Vagina (tissue), 2 donors: ENCODE data around the gene EMILIN1. TPM values are rescaled to one million over a fixed set of nuclear protein-coding genes. Genes with fewer than 3 reads are reported as not detected.

Experiments
- DNase-seq, 2 donors: peaks; one replicate each; pipeline ENCODE4 v3.0.0-alpha.2; 2017; ENCODE audit errors: extremely low spot score in 2 of 2
- H3K27ac ChIP-seq: fragments of 200-600 bp; sonication (generic); one replicate; pipeline ENCODE4 v1.5.1; 2019
- H3K27me3 ChIP-seq: fragments of 200-600 bp; sonication (generic); one replicate; pipeline ENCODE4 v1.5.1; 2019
- H3K36me3 ChIP-seq, 2 donors: fragments of 200-600 bp; sonication (generic); one replicate each; pipeline ENCODE4 v1.5.1; 2017 to 2019
- H3K4me1 ChIP-seq: fragments of 200-600 bp; sonication (generic); one replicate; pipeline ENCODE4 v1.5.1; 2019
- H3K4me3 ChIP-seq, 2 donors: fragments of 200-600 bp; sonication (generic); 1 replicate in 1 of 2; 2 replicates in 1 of 2; pipeline ENCODE4 v1.5.1; 2016 to 2019
- H3K9me3 ChIP-seq: fragments of 200-600 bp; sonication (generic); one replicate; pipeline ENCODE4 v1.5.1; 2019
- POLR2A ChIP-seq, 2 donors: fragments of 450-650 bp; IDR thresholded peaks; one replicate each; pipeline ENCODE4 v1.6.1; 2017; ENCODE audit warnings: antibody characterized with exemption in 2 of 2, mild to moderate bottlenecking in 2 of 2, moderate library complexity in 2 of 2
- POLR2AphosphoS5 ChIP-seq, 2 donors: sonication (generic); formaldehyde crosslinking; IDR thresholded peaks; one replicate each; pipeline ENCODE4 v1.9.0; 2017; ENCODE audit warnings: antibody characterized with exemption in 2 of 2, mild to moderate bottlenecking in 2 of 2, low read depth in 1 of 2; ENCODE audit not compliant: insufficient read depth in 1 of 2
- intact Hi-C: fragments of 100-400 bp; cut with DNase I; formaldehyde crosslinking; loops from one replicate; pipeline ENCODE4 v1.15.1; 2023
- total RNA-seq: library from RNA; depleted of rRNA; stranded (reverse); fragments of >200 nt; gene quantifications from one replicate; pipeline ENCODE4 v1.2.3, GENCODE V29; 2016
- TF ChIP-seq, protein P1 (sequence below), 3 experiments: fragments of 450-650 bp in 2 of 3; fragments of 200-600 bp in 1 of 3; sonication (generic) in 1 of 3; IDR thresholded peaks; one replicate each; pipeline ENCODE4 v1.5.1; 2017 to 2019; ENCODE audit warnings: antibody characterized with exemption in 3 of 3, mild to moderate bottlenecking in 2 of 3, moderate library complexity in 2 of 3

The EMILIN1 gene
- total RNA-seq, 1 donor from 2014 or later = 100 TPM

DNA sequence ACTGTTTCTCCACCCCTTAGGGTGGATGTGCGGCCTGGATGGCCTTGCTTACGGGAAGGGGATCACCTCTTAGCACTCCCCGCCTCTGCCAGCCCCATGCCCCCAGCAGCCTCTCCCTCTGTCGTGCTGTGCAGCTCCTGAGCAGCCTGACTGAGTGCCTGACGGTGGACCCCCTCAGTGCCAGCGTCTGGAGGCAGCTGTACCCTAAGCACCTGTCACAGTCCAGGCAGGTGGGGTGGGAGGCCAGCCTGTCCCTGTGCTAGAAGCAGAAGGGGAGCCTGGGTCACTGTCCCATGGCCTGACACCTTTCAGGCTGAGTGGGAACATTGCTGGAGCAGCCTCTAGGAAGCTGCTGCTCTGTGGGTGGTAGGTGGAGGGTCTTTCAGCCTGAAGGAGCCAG, 40.4 kb upstream of the EMILIN1 start:
- peaks cover 20% of the 10 kb centered on the region for H3K4me1 ChIP-seq
- TF ChIP-seq POLR2A (IDR thresholded peaks at IDR 0.05) (no peak), POLR2AphosphoS5 (IDR thresholded peaks at IDR 0.05; ENCODE audit: insufficient read depth in 1 of 2, low read depth in 1 of 2) (no peak)
- TF ChIP-seq, protein P1, sequence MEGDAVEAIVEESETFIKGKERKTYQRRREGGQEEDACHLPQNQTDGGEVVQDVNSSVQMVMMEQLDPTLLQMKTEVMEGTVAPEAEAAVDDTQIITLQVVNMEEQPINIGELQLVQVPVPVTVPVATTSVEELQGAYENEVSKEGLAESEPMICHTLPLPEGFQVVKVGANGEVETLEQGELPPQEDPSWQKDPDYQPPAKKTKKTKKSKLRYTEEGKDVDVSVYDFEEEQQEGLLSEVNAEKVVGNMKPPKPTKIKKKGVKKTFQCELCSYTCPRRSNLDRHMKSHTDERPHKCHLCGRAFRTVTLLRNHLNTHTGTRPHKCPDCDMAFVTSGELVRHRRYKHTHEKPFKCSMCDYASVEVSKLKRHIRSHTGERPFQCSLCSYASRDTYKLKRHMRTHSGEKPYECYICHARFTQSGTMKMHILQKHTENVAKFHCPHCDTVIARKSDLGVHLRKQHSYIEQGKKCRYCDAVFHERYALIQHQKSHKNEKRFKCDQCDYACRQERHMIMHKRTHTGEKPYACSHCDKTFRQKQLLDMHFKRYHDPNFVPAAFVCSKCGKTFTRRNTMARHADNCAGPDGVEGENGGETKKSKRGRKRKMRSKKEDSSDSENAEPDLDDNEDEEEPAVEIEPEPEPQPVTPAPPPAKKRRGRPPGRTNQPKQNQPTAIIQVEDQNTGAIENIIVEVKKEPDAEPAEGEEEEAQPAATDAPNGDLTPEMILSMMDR (IDR thresholded peaks at IDR 0.05) = no peak
- H3K27ac ChIP-seq = no peak overlapping the region
- H3K9me3 ChIP-seq = no peaks in the 10 kb centered on the region
- no peaks in the 10 kb centered on the region for H3K27me3 ChIP-seq
- DNase-seq = no peak
- no peak overlapping the region for H3K4me3 ChIP-seq
- peaks cover 0 to 66% of the 10 kb centered on the region in 2 donors for H3K36me3 ChIP-seq
- intact Hi-C loops = loop anchor here (10.0 kb wide), 1 partner anchor 47 kb away; the partner anchor contains the start of gene KHK

DNA sequence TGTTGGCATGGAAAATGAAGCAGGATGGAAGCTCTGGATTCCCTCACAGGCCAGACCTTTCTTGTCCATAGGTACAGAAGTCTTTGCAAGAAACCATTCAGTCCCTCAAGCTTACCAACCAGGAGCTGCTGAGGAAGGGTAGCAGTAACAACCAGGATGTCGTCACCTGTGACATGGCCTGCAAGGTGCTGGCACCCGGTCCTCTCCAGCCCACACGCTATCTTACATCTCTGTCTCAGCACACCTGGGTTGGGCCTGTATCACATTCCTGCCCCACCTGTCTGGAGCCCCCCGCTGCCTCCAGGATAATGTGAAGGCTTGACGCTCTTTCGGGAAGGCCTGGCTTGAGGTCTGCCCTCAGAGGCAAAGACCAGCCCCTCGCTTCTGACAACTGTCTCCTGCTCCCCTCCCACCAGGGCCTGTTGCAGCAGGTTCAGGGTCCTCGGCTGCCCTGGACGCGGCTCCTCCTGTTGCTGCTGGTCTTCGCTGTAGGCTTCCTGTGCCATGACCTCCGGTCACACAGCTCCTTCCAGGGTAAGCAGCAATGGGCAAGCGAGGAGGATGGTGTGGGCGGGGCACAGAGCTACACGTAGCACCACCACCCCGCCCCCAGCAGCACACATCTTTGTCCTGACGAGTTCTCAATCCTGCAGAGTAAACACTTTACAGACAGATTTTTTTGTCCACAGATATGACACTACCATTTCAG, 39.6 kb upstream of the EMILIN1 start:
- Histone ChIP-seq H3K4me1 (peaks cover 14% of the 10 kb centered on the region), H3K4me3 (no peak overlapping the region), H3K36me3 (peaks cover 0 to 66% of the 10 kb centered on the region in 2 donors), H3K9me3 (no peaks in the 10 kb centered on the region), H3K27ac (no peak overlapping the region), H3K27me3 (no peaks in the 10 kb centered on the region)
- intact Hi-C loops = loop anchor here (10.0 kb wide), 1 partner anchor 46 kb away; the partner anchor contains the start of gene KHK
- no peak for DNase-seq
- TF ChIP-seq POLR2AphosphoS5 (IDR thresholded peaks at IDR 0.05; ENCODE audit: insufficient read depth in 1 of 2, low read depth in 1 of 2) (no peak), POLR2A (IDR thresholded peaks at IDR 0.05) (no peak)
- TF ChIP-seq, protein P1 (IDR thresholded peaks at IDR 0.05) = no peak

GRCh38 chr2:27039426-27039825, 39.0 kb upstream of the EMILIN1 start:
- Histone ChIP-seq H3K9me3 (no peaks in the 10 kb centered on the region), H3K27me3 (no peaks in the 10 kb centered on the region), H3K36me3 (peaks cover 0 to 66% of the 10 kb centered on the region in 2 donors), H3K4me1 (peaks cover 7% of the 10 kb centered on the region), H3K4me3 (no peak overlapping the region), H3K27ac (no peak overlapping the region)
- intact Hi-C loops = loop anchor here (10.0 kb wide), 1 partner anchor 45 kb away; the partner anchor contains the start of gene KHK
- DNase-seq = no peak
- TF ChIP-seq, protein P1 (IDR thresholded peaks at IDR 0.05) = no peak
- TF ChIP-seq POLR2AphosphoS5 (IDR thresholded peaks at IDR 0.05; ENCODE audit: insufficient read depth in 1 of 2, low read depth in 1 of 2) (no peak), POLR2A (IDR thresholded peaks at IDR 0.05) (no peak)

DNA sequence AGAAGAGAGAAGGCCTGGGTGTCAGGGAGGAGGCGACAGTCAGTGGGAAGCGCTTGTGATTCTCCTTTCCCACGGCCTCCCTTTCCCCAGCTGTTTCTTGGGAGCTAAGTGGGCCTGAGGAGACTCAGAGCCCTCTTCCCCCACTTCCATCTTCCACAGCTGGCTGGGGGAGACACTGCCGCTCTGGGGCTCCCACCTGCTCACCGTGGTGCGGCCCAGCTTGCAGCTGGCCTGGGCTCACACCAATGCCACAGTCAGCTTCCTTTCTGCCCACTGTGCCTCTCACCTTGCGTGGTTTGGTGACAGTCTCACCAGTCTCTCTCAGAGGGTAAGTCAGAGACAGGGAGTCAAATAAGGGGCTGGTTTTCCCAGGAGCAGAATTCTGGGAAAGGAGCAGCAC, 38.5 kb upstream of the EMILIN1 start:
- no peak for DNase-seq
- Histone ChIP-seq H3K36me3 (peaks cover 0 to 66% of the 10 kb centered on the region in 2 donors), H3K27ac (no peak overlapping the region), H3K27me3 (no peaks in the 10 kb centered on the region), H3K9me3 (no peaks in the 10 kb centered on the region), H3K4me1 (peaks cover 3% of the 10 kb centered on the region), H3K4me3 (no peak overlapping the region)
- intact Hi-C loops = loop anchor here (10.0 kb wide), 1 partner anchor 45 kb away; the partner anchor contains the start of gene KHK
- TF ChIP-seq, protein P1 (IDR thresholded peaks at IDR 0.05) = no peak
- TF ChIP-seq POLR2AphosphoS5 (IDR thresholded peaks at IDR 0.05; ENCODE audit: insufficient read depth in 1 of 2, low read depth in 1 of 2) (no peak), POLR2A (IDR thresholded peaks at IDR 0.05) (no peak)

- H3K27me3 ChIP-seq = no peaks in the 10 kb centered on the region
- TF ChIP-seq POLR2AphosphoS5 (IDR thresholded peaks at IDR 0.05; ENCODE audit: insufficient read depth in 1 of 2, low read depth in 1 of 2) (no peak), POLR2A (IDR thresholded peaks at IDR 0.05) (no peak)
- TF ChIP-seq, protein P1 (IDR thresholded peaks at IDR 0.05) = no peak
- H3K36me3 ChIP-seq = peaks cover 0 to 62% of the 10 kb centered on the region in 2 donors
- H3K4me3 ChIP-seq = no peak overlapping the region
- intact Hi-C loops = no loop called here
- no peaks in the 10 kb centered on the region for H3K4me1 ChIP-seq
- no peak overlapping the region for H3K27ac ChIP-seq
- no peak for DNase-seq
- H3K9me3 ChIP-seq = no peaks in the 10 kb centered on the region
Measured at GRCh38 chr2:27040282-27040681, 38.1 kb upstream of the EMILIN1 start.
